IPS-18a (cell line): ENCODE data around the gene ELF4.
A peak's percentile ranks its signal among the peaks of the same experiment; 100 is the strongest.

Experiments used
- H3K27ac ChIP-seq: one replicate; pipeline ENCODE4 v1.5.1; 2013; ENCODE audit warnings: low read length
- H3K27me3 ChIP-seq: one replicate; pipeline ENCODE4 v1.6.1; 2013; ENCODE audit warnings: mild to moderate bottlenecking, low read length; ENCODE audit not compliant: control insufficient read depth, insufficient read depth
- H3K36me3 ChIP-seq: one replicate; pipeline ENCODE4 v1.6.1; 2013; ENCODE audit warnings: low read depth, low read length; ENCODE audit not compliant: control insufficient read depth
- H3K4me1 ChIP-seq: one replicate; pipeline ENCODE4 v1.6.1; 2013; ENCODE audit warnings: low read depth, low read length; ENCODE audit not compliant: control insufficient read depth
- H3K4me3 ChIP-seq: one replicate; pipeline ENCODE4 v1.5.1; 2013; ENCODE audit warnings: low read length
- H3K9ac ChIP-seq: one replicate; pipeline ENCODE4 v1.6.1; 2013; ENCODE audit warnings: mild to moderate bottlenecking, low read length, moderate library complexity
- H3K9me3 ChIP-seq: one replicate; pipeline ENCODE4 v1.6.1; 2013; ENCODE audit warnings: low read depth, low read length; ENCODE audit not compliant: control insufficient read depth

The ELF4 gene

DNA sequence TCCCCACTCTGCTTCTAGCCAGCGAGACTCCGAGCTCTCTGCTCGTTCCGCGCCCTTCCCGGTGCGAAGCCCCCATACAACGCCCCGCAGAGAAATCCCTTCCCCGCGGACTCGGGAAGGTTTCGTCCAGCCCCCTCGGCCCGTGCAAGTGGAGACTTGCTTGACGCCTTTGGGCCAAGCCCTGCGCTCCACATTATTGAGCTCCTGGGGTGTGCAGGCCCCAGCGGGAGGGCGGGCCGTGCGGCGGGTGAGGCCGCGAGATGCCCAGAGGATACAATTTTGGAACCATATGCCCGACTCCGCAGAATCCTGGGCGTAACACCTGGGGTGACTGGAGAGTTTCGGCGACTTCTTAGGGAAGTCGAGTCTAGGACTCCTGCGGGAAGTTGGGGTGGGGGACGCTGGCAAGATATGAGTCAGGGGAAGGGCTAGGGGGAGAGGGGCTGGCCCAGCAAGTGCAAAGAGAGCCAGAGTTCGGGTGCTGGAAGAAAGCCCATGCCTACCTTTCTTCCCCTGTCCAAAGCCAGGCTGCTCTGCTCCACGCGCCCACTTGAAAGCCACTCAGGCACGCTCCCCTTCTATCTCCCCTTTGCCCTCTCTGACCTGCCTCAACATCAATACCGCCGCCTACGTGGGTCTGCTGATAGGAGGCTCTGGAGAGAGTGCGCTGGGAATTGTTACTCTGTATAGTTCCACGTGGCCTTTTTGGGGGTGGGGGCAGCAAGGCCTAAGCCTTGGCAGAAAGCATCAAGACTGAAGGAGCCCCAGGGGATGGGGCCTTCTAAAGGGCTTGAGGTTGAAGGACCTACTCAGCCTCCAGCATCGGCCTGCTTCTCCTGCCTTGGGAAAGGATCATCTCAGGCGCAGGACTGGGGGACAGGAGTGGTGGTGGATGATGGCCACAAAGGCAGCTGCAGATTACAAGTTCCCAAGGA lies 1.2 kb upstream of the ELF4 start:
- Histone ChIP-seq H3K27ac (no peak overlapping the region), H3K27me3 (peaks cover 36% of the 10 kb centered on the region), H3K9me3 (no peaks in the 10 kb centered on the region), H3K9ac (no peak overlapping the region), H3K4me1 (no peaks in the 10 kb centered on the region), H3K36me3 (no peaks in the 10 kb centered on the region), H3K4me3 (peak overlapping the region; percentile 27)

DNA sequence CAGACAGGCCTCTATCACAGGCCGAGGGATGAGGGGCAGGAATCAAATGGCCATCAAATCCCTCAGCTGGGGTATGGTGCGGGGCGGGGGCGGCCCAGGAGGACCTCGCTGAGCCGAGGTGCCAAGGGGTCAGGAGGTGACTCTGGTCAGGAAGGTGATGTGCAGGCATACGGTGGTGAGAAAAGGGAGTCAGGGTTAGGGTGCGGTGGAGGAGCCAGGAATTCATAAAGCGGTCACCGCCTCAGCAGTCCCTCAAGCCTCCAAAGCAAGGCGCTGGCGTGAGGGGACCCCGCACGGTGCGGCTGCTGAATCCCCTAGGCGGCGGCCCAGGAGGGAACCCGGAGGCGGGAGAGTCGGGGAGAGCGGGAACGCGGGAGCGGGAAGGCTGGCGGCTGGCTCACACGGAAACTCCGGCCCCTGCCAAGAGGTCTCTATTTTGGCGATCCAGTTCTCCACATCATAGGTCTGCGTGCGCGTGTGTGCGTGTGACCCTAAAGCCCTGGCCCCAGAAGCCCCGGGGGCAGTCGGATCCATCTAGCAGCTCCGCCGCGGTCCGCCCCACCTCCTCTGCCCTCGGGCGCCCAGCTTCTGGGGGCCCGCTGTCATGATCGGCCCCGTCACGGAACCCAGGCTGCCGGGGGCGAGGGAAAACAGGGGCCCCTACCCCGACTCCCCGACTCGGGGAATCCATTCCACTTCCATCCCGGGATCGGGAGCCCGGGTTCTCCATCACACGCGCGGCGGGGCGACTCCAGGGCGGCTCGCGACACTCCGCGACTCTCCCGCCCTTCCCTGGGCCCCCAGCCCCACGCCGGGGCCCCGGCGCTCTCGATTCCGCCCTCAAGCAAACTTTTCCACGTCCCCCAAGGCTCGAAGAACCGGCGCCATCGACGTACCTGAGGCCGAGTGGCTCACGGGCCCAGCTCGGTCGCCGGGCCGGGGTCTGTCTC lies 593 bp downstream of the ELF4 start:
- Histone ChIP-seq H3K27me3 (peaks cover 36% of the 10 kb centered on the region), H3K36me3 (no peaks in the 10 kb centered on the region), H3K9ac (no peak overlapping the region), H3K27ac (no peak overlapping the region), H3K9me3 (no peaks in the 10 kb centered on the region), H3K4me3 (peak overlapping the region; percentile 30), H3K4me1 (no peaks in the 10 kb centered on the region)

DNA sequence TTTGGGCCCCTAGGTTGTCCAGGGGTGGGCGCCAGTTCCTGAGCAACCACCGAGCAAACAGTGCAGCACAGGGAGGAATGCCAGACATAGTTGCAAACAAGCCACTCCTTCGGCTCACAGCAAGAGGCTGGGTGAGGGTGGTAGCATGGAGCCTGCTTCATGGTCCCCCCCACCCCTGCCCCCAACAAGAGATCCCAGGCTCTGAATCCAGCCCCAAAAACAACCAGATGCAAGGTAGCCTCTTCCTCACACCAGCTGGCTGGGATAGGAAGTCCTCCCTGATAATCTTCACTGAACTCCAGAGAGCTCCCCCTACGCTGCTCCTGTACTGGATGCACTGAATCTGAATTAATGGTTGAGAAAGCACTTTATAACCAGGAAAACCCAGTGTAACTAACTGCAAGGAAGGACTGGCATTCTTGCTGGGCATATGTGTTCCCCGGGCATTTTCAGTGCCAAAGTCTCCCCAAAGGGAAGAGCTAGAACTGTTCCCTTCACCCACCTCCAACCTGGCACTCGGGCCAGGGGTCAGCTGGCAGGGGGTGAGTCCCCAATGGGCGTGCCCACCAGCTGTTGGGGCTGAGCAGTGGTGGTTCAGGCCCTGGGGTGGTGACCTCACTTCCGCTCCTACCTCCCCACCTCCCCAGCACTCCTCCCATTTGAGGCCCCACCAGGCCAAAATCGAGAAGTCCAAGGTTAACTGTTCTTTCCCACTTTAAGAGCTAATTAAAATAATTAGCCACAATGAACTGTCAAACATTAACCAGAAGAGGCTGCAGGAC lies 1.5 kb downstream of the ELF4 start:
- Histone ChIP-seq H3K9ac (no peak overlapping the region), H3K9me3 (no peaks in the 10 kb centered on the region), H3K36me3 (no peaks in the 10 kb centered on the region), H3K4me3 (no peak overlapping the region), H3K27ac (no peak overlapping the region), H3K4me1 (no peaks in the 10 kb centered on the region), H3K27me3 (peaks cover 36% of the 10 kb centered on the region)

DNA sequence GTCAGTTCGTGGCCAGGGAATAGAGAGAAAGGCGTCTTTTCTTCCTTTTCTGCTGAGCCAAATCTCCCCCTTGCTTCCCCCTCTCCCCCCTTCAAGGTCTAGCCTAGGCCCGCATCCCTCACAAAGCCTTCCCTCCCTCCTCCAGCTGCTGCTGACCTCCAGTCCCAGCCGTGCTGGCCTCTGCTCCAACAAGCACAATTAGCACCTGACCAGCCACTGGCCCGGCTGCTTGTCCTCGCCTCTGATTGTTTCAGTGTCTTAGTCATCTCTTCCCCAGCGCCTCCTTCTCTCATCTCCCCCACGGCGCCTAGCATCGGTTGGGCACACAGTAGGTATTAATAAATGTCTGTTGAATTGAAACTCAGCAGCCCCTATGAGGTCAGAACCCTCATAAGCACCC lies 4.2 kb downstream of the ELF4 start:
- no peak overlapping the region for H3K27ac ChIP-seq
- peaks cover 6% of the 10 kb centered on the region for H3K9me3 ChIP-seq
- H3K36me3 ChIP-seq = no peaks in the 10 kb centered on the region
- H3K9ac ChIP-seq = no peak overlapping the region
- no peaks in the 10 kb centered on the region for H3K4me1 ChIP-seq
- H3K4me3 ChIP-seq = no peak overlapping the region
- H3K27me3 ChIP-seq = peaks cover 23% of the 10 kb centered on the region

DNA sequence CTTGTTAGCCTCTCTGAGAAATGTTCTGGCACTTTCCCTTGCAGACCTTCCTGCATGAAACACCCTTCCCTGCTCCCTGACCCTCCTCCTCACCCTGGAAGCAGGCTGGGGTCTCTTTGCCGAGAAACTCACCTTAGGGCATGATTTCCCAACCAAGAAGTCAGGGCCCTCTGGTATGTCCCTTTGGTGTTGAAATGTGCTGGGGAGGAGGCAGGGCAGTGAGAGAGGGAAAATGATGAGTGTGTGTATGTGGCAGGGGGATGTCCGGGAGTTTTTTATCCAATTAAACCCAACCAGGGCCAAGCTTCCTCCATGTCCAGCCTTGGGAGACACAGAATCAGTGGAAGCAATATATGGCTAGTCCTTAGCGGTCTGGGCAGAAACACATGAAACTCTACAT lies 5.1 kb downstream of the ELF4 start:
- Histone ChIP-seq H3K27me3 (peaks cover 20% of the 10 kb centered on the region), H3K36me3 (no peaks in the 10 kb centered on the region), H3K27ac (no peak overlapping the region), H3K9me3 (peaks cover 6% of the 10 kb centered on the region), H3K4me3 (no peak overlapping the region), H3K4me1 (no peaks in the 10 kb centered on the region), H3K9ac (no peak overlapping the region)

DNA sequence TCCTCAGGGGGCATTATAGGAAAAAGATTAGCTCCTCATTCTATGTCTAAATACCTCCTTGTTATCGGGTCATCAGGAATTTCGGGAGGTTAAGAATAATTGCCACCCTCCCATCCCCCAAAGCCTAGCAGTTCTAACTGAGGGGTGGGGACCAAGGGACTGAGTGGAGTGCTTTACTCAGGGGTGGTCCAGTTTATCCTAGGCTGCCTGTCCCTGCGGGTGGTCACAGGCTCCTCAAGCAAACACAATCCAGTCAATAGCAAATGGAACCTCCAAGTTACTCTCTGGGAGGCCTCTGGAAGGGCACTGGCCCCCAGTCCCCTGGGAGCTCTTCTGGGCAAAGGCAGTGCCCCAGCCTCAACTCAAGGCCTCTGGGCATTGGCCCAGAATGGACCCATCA lies 6.7 kb downstream of the ELF4 start:
- Histone ChIP-seq H3K36me3 (no peaks in the 10 kb centered on the region), H3K27me3 (peaks cover 4% of the 10 kb centered on the region), H3K9me3 (peaks cover 9% of the 10 kb centered on the region), H3K4me3 (no peak overlapping the region), H3K4me1 (no peaks in the 10 kb centered on the region), H3K27ac (no peak overlapping the region), H3K9ac (no peak overlapping the region)

DNA sequence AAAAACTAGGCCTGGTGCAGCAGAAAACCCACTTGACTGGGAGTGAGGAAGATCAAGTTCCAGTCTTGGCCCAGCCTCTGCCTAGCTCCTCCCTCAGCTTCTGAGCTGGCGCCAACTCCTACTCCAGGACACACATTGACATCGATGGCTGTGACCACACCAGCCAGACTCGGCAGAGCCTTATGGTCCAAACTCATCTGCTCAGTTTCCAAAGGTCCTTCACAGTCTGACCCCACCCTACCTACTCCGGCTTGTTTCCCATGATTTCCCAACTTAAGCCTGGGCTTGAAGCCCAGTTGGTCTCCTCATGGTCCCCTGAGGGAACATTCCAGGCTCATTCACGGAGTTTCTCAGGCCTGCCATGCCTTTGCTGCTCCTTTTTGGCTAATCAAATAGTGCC lies 10.1 kb downstream of the ELF4 start:
- no peak overlapping the region for H3K27ac ChIP-seq
- H3K9me3 ChIP-seq = peaks cover 12% of the 10 kb centered on the region
- H3K36me3 ChIP-seq = no peaks in the 10 kb centered on the region
- no peak overlapping the region for H3K9ac ChIP-seq
- no peak overlapping the region for H3K4me3 ChIP-seq
- H3K4me1 ChIP-seq = no peaks in the 10 kb centered on the region
- no peaks in the 10 kb centered on the region for H3K27me3 ChIP-seq

DNA sequence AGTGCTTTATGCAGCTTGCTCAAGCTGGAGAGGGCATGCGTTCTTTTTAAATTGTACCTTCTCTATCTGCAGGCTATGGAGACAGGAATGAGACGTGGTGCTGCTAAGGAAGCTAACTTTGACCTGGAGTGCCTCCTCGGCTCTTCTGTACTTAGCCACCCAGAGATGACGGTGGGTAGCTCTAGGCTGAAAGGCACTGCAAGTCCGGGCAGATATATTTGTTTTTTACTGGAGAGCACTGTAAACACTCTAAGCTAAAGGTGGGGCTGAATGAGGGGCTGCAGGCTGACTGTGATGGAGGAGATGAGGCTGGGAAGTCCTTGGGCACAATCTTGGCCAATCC lies 12.1 kb downstream of the ELF4 start:
- Histone ChIP-seq H3K36me3 (no peaks in the 10 kb centered on the region), H3K9me3 (peaks cover 12% of the 10 kb centered on the region), H3K4me3 (no peak overlapping the region), H3K27ac (no peak overlapping the region), H3K27me3 (no peaks in the 10 kb centered on the region), H3K4me1 (no peaks in the 10 kb centered on the region), H3K9ac (no peak overlapping the region)

DNA sequence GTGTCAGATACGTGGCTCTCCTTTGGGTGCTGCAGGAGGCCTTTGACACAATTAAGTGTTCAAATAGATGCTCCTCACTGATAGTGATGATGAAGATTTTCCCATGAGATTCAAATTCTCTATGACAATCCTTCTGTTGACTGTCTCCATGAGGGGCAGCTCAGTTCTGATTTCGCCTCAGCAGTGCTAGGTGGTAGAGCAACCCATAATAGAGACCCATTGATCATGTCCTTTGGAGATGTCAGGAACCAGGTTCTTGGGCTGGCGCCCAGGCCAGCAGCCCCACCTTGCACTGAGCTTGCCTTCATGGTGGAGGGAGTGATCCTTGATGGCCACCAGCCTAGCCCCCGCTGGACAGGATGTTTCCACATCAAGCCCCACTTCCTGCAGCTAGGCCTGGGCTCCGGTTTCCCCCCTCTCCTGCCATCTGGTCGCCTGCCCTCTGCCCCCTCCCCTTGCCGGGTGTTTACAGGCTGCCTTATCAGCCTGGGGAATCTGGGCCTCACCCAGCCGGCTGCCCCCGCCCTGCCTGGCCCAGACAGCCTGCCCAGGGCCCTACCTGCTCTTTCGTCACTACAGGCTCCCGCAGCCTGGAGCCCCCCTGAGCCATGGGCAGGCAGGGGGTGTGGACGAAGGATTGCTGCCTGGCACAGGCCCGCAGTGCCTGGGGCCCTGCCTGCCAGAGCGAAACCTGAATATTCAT lies 12.6 kb downstream of the ELF4 start:
- H3K36me3 ChIP-seq = no peaks in the 10 kb centered on the region
- peaks cover 12% of the 10 kb centered on the region for H3K9me3 ChIP-seq
- H3K4me1 ChIP-seq = no peaks in the 10 kb centered on the region
- H3K27ac ChIP-seq = no peak overlapping the region
- no peaks in the 10 kb centered on the region for H3K27me3 ChIP-seq
- no peak overlapping the region for H3K4me3 ChIP-seq
- H3K9ac ChIP-seq = no peak overlapping the region

DNA sequence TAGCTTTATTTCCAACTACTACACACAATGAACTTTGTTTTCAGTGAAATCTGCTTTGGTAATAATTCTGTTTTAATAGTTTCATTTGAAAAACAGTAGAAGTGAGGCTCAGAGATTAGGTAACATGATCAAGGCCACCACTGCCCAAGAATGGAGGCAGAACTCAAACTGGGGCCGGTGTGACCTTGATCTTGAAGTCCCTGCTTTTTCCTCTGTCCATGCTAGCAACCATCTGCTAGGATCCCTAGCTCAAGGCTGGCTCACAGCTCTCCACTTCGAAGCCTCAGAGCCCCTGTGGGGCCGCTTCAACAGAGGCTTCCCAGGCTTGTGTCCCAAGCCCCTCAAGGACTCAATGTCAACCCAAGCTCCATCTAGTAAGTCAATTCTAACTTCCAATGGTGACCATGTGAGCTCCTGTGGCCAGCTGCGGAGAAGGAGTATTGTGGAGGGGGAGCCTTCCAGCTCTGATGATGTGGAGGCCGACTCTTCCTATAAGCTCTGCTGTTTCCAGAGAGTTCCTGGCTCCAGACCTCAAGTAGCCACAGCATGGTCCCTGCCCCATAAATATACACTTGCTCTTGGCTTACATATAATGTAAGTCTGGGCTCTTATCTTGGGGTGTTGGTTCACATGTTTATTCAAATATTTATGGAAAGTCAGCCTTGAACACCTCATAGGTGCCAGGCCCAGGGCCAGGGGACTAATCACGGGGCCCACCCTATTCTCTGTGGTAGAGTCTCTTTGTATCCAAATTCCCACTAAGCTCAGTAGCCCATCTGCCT lies 14.9 kb downstream of the ELF4 start:
- H3K27ac ChIP-seq = no peak overlapping the region

More for the DNA sequence above, 14.9 kb downstream of the ELF4 start:
- no peak overlapping the region for H3K4me3 ChIP-seq
- H3K36me3 ChIP-seq = no peaks in the 10 kb centered on the region
- no peaks in the 10 kb centered on the region for H3K27me3 ChIP-seq
- peaks cover 12% of the 10 kb centered on the region for H3K9me3 ChIP-seq
- no peaks in the 10 kb centered on the region for H3K4me1 ChIP-seq
- H3K9ac ChIP-seq = no peak overlapping the region
